CD4-positive, alpha-beta T cell (primary cell): ENCODE measurements around the gene DLX3. TPM values are rescaled to one million over a fixed set of nuclear protein-coding genes. Genes with fewer than 3 reads are reported as not detected.

Experiments used
- ATAC-seq: fragments of 200-7000 bp; cut with Tn5 transposase; one replicate; pipeline ENCODE4 v1.10.0; 2022; ENCODE audit warnings: mild to moderate bottlenecking; ENCODE audit not compliant: poor library complexity
- CTCF ChIA-PET: fragments of 350-600 bp; sonication (Branson Sonifier 250); formaldehyde crosslinking; loops from one replicate; lab custom pipeline; 2021; ENCODE audit warnings: antibody characterized with exemption, inconsistent platforms; lab: Charles Lee
- POLR2A ChIA-PET: fragments of 350-600 bp; sonication (Branson Sonifier 250); formaldehyde crosslinking; loops from one replicate; lab custom pipeline; 2021; ENCODE audit warnings: antibody characterized with exemption, inconsistent platforms; lab: Charles Lee
- DNase-seq, 14 experiments: peaks; one replicate each; pipeline ENCODE4 v3.0.0-alpha.2; 2013 to 2020; ENCODE audit warnings: mixed read lengths in 2 of 14
- H3K27ac ChIP-seq, 2 donors: one replicate each; pipeline versions ENCODE4 v1.5.1 to v1.7.0; 2013; ENCODE audit warnings: low read length in 2 of 2, low read depth in 1 of 2, mild to moderate bottlenecking in 1 of 2
- H3K27me3 ChIP-seq, 2 experiments: 1 replicate in 1 of 2; 2 replicates in 1 of 2; pipeline versions ENCODE4 v1.6.1 to v1.7.0; 2013; ENCODE audit warnings: low read length in 2 of 2, control low read depth in 1 of 2, mild to moderate bottlenecking in 1 of 2, moderate library complexity in 1 of 2; ENCODE audit not compliant: insufficient read depth in 2 of 2, control insufficient read depth in 1 of 2
- H3K36me3 ChIP-seq: one replicate; pipeline ENCODE4 v1.6.1; 2013; ENCODE audit warnings: low read length, control low read depth; ENCODE audit not compliant: insufficient read depth
- H3K4me1 ChIP-seq: one replicate; pipeline ENCODE4 v1.6.1; 2013; ENCODE audit warnings: low read length, control low read depth; ENCODE audit not compliant: insufficient read depth
- H3K4me3 ChIP-seq: one replicate; pipeline ENCODE4 v1.5.1; 2013; ENCODE audit warnings: mild to moderate bottlenecking, low read length, moderate library complexity
- H3K9me3 ChIP-seq, 2 experiments: 1 replicate in 1 of 2; 2 replicates in 1 of 2; pipeline versions ENCODE4 v1.6.1 to v1.7.0; 2013; ENCODE audit warnings: low read length in 2 of 2, mild to moderate bottlenecking in 2 of 2, control low read depth in 1 of 2, moderate library complexity in 1 of 2; ENCODE audit not compliant: control insufficient read depth in 1 of 2, insufficient read depth in 1 of 2
- H3K27ac Mint-ChIP-seq: one replicate; pipeline ENCODE4 v1.8.0; 2020; ENCODE audit warnings: mixed read lengths
- H3K27me3 Mint-ChIP-seq: one replicate; pipeline ENCODE4 v1.8.0; 2021; ENCODE audit warnings: mixed read lengths
- H3K36me3 Mint-ChIP-seq: one replicate; pipeline ENCODE4 v1.8.0; 2021; ENCODE audit warnings: low read depth, mixed read lengths
- H3K4me1 Mint-ChIP-seq: one replicate; pipeline ENCODE4 v1.8.0; 2021; ENCODE audit warnings: low read depth, mixed read lengths
- H3K4me3 Mint-ChIP-seq: one replicate; pipeline ENCODE4 v1.8.0; 2020; ENCODE audit warnings: mild to moderate bottlenecking, mixed read lengths
- H3K9me3 Mint-ChIP-seq: one replicate; pipeline ENCODE4 v1.8.0; 2020; ENCODE audit warnings: mixed read lengths
- CTCF ChIP-seq: fragments of 200-600 bp; IDR thresholded peaks from one replicate; pipeline ENCODE4 v1.8.0; 2022; ENCODE audit warnings: antibody characterized with exemption, mild to moderate bottlenecking
- intact Hi-C, 2 experiments: fragments of 100-400 bp; cut with DNase I in 1 of 2; cut with micrococcal nuclease in 1 of 2; formaldehyde crosslinking; loops; one replicate each; pipeline versions ENCODE4 v1.15.1 to v1.9.0; 2023 to 2025; cut with DNase I, micrococcal nuclease
- total RNA-seq, 174 experiments: library from RNA in 2 of 174; stranded (reverse) in 2 of 174; gene quantifications; one replicate each; pipeline ENCODE4 v1.2.3 and lab custom pipeline; 2021 to 2026

The DLX3 gene
- total RNA-seq, 2 experiments from 2014 or later: not detected

DNA sequence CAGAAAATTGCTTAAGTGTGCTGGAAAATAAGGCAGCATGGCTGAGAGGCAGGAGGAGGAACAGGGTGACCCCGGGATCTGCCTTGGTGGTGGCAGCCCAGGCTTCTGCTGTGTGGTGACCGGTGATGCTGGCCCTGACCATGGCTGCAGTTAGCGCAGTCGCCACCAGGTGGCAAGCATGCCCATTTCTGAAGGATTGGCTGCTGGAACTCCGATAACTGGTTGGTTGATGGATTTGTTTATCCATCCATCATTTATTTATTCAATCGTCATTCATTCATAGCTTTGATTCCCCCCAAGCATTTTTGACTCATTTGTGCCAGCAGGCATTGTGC lies 31.8 kb upstream of the DLX3 start:
- Mint-ChIP-seq H3K9me3 (no peaks in the 10 kb centered on the region), H3K4me1 (peaks cover 11% of the 10 kb centered on the region), H3K4me3 (no peak overlapping the region), H3K36me3 (no peaks in the 10 kb centered on the region), H3K27ac (no peak overlapping the region), H3K27me3 (peaks cover 45% of the 10 kb centered on the region)
- CTCF ChIA-PET: interaction anchor here (0.7 to 6.3 kb wide), 3 partner anchors 60 to 71 kb away, joined by 4 to 41 read pairs (median 7); no protein-coding TSS in a partner anchor
- Histone ChIP-seq H3K27me3 (peaks cover 16 to 20% of the 10 kb centered on the region in 2 experiments), H3K4me1 (peaks cover 12% of the 10 kb centered on the region), H3K36me3 (no peaks in the 10 kb centered on the region), H3K27ac (no peak overlapping the region), H3K4me3 (no peak overlapping the region), H3K9me3 (no peaks in the 10 kb centered on the region)
- POLR2A ChIA-PET: no interaction called here
- intact Hi-C loops: loop anchor here (1.0 to 10.0 kb wide), 4 partner anchors 30 to 270 kb away; partner anchors contain the start of gene ITGA3 (in 2 of the 2)
- TF ChIP-seq CTCF: peak; percentile 98
- DNase-seq (peak; percentile 56 to 89 (median 76)), ATAC-seq (peak; percentile 81)

DNA sequence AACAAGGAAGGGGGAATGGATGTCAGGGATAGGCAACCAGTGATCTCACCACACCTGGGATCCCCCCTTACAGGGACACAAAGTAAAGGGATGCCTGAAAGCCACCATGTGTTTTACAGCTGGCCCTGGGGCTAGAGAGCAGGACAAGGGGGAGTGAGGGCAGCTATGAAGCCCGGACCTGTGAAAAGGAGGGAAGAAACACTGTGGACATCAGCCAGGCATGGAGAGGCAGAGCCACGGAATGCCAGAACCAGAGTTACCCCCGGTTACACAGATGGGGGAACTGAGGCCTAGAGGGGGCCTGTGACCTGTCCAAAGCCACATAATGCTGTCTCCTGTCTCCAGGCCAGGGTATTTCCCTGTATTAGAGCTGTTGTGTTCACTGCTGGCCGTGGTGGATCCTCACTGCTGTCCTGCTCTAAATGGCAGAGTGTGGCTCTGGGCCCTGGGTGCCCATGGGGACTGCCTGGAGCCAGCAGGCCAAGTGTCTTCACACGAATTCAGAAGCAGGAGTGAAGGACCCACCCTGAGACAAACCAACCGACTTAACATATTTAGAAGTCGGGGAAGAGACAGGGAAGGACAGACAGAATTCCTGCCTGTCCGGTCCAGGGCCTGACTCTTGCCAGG lies 31.1 kb upstream of the DLX3 start:
- CTCF ChIA-PET: interaction anchor here (2.1 to 6.3 kb wide), 2 partner anchors 61 to 68 kb away, joined by 7 to 41 read pairs; no protein-coding TSS in a partner anchor
- Mint-ChIP-seq H3K36me3 (no peaks in the 10 kb centered on the region), H3K27ac (no peak overlapping the region), H3K9me3 (no peaks in the 10 kb centered on the region), H3K4me3 (no peak overlapping the region), H3K4me1 (peaks cover 11% of the 10 kb centered on the region), H3K27me3 (peaks cover 45% of the 10 kb centered on the region)
- no peak overlapping the region for H3K4me3 ChIP-seq
- ATAC-seq (no peak), DNase-seq (no peak)
- TF ChIP-seq CTCF: no peak
- intact Hi-C loops: loop anchor here (1.0 to 10.0 kb wide), 4 partner anchors 31 to 271 kb away; partner anchors contain the start of gene ITGA3 (in 2 of the 2)
- POLR2A ChIA-PET: no interaction called here
- no peaks in the 10 kb centered on the region for H3K9me3 ChIP-seq
- H3K27me3 ChIP-seq: peaks cover 16 to 20% of the 10 kb centered on the region in 2 experiments
- no peak overlapping the region for H3K27ac ChIP-seq
- no peaks in the 10 kb centered on the region for H3K36me3 ChIP-seq
- H3K4me1 ChIP-seq: peaks cover 12% of the 10 kb centered on the region

DNA sequence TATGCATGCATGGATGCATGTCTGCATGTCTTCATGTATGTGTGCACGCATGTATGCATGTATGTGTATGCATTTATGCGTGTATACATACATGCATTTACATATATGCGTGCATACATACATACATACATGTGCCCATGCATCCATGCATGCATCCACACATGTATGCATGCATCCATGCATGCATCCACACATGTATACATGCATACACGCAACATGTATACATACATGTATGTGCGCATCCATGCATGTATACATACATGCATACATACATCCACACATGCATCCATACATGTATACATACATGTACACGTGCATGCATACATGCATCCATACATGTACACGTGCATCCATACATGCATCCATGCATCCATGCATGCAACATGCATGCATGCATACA lies 29.8 kb upstream of the DLX3 start:
- POLR2A ChIA-PET: interaction anchor here (1.0 kb wide), 1 partner anchor 63 kb away, joined by 4 read pairs; no protein-coding TSS in a partner anchor
- no peak for ATAC-seq
- H3K27me3 Mint-ChIP-seq: peaks cover 39% of the 10 kb centered on the region

More for the DNA sequence above, 29.8 kb upstream of the DLX3 start:
- H3K4me1 ChIP-seq: peaks cover 12% of the 10 kb centered on the region
- Mint-ChIP-seq H3K4me3 (no peak overlapping the region), H3K4me1 (peaks cover 11% of the 10 kb centered on the region), H3K9me3 (no peaks in the 10 kb centered on the region), H3K27ac (no peak overlapping the region), H3K36me3 (no peaks in the 10 kb centered on the region)
- H3K9me3 ChIP-seq: no peaks in the 10 kb centered on the region
- H3K4me3 ChIP-seq: no peak overlapping the region
- no peaks in the 10 kb centered on the region for H3K36me3 ChIP-seq
- no peak for TF ChIP-seq CTCF
- no peak for DNase-seq
- intact Hi-C loops: loop anchor here (5.0 to 10.0 kb wide), 2 partner anchors 270 to 272 kb away; no protein-coding TSS in a partner anchor
- CTCF ChIA-PET: interaction anchor here (6.3 kb wide), 1 partner anchor 62 kb away, joined by 41 read pairs; no protein-coding TSS in a partner anchor
- peaks cover 16 to 20% of the 10 kb centered on the region in 2 experiments for H3K27me3 ChIP-seq
- no peak overlapping the region for H3K27ac ChIP-seq
